GM20000 (cell line): Measurements from ENCODE around the gene ERC1.

ENCODE experiments used
- DNase-seq: peaks from one replicate; pipeline ENCODE4 v3.0.0; 2012; ENCODE audit warnings: low spot score
- TF ChIP-seq, protein P1 (sequence below): IDR thresholded peaks from 2 replicates; pipeline ENCODE4 v1.5.1; 2012; ENCODE audit warnings: mild to moderate bottlenecking, control low read depth; ENCODE audit errors: extremely low read depth, missing control alignments

The ERC1 gene

DNA sequence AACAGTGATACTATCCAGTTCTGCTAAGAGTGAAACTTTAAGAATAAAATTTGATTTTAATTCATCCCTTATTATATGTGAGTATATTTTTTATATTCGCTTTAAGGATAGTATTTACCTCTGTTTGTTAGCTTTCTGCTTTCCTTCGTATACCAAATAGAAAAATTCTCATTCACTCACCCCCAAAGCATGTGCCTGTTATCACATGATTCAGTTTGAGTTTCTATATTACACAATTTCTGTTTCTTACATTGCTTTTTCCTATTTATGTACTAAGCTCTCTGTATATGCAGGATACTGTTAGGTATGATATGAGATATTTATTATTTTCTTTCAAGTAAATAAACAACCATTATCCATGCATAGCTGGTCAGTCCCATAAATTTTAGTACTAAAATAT lies 328.2 kb downstream of the ERC1 start:
- DNase-seq = no peak
- TF ChIP-seq, protein P1, sequence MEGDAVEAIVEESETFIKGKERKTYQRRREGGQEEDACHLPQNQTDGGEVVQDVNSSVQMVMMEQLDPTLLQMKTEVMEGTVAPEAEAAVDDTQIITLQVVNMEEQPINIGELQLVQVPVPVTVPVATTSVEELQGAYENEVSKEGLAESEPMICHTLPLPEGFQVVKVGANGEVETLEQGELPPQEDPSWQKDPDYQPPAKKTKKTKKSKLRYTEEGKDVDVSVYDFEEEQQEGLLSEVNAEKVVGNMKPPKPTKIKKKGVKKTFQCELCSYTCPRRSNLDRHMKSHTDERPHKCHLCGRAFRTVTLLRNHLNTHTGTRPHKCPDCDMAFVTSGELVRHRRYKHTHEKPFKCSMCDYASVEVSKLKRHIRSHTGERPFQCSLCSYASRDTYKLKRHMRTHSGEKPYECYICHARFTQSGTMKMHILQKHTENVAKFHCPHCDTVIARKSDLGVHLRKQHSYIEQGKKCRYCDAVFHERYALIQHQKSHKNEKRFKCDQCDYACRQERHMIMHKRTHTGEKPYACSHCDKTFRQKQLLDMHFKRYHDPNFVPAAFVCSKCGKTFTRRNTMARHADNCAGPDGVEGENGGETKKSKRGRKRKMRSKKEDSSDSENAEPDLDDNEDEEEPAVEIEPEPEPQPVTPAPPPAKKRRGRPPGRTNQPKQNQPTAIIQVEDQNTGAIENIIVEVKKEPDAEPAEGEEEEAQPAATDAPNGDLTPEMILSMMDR = no peak

DNA sequence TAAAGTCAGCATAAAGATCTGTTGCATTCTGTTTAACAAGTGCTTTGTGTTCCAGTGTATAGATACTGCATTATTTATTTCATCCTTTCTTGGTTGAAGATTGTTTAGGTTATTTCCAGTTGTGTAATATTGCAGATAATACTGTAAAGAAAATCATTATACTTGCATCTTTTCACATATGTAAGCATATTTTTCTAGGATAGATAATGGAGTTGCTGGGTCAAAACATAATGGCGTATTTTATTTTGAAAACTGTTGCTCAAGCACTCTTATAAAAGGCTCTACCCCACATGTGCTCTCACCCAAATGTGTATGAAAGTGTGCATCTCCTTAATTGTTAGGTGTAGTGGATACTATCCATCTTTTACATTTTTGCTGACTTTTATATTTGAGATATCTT lies 329.0 kb downstream of the ERC1 start:
- TF ChIP-seq, protein P1 = no peak
- no peak for DNase-seq

DNA sequence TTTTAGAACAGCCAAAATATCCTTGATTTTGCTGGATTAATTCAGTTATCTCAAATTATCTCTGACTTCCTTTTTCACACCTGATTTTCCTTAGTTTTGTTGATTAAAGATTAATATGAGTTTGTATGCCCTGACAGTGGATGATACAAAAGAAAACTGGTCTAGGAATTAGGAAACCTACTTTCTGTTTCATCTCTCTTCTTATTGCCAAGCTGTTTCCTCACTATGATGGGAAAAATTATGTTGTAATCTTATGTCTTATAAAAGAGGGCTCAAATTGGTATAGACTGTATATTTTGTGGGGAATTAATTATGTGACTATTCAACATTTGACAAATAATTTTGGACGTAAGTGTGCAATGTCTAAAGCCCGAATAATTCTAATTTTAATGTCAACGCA lies 331.8 kb downstream of the ERC1 start:
- no peak for DNase-seq
- TF ChIP-seq, protein P1 = no peak

DNA sequence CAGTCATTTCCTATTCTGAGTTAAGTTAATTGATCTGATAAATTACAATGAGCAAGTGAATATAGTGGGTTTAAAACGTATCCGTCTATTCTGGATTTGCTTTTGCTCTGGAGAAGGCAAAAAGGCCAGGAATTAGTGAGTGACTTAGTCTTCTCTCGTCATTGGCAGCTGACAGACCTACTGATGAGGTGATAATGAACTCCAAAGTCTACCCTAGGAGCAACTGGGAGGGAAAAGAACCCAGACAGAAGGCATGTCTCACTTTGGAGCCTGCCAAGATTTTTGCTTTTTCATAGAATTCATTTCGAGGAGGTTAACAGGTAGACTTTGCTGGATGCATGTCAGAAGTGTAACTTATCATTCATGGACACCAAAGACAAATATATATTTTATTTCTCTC lies 333.1 kb downstream of the ERC1 start:
- TF ChIP-seq, protein P1 = no peak
- no peak for DNase-seq

DNA sequence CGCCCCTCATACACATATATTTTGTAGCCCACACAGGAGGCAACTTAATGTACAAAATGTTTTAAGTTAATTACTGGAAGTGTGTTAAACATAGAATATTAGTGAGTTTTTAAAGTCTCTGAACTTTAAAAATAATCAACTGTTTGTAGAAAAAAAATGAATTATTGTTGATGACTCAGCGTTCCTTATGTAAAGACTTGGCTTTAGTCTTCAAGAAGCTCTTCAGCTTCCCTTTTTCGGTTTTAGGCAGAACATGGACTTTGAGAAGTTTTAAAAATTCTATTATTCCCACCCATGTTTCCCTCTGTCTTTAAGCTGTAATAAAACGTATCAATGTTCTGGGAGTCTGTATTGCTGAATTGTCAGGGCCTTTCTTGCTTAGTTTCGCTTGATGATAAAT lies 333.9 kb downstream of the ERC1 start:
- TF ChIP-seq, protein P1 = no peak
- no peak for DNase-seq

DNA sequence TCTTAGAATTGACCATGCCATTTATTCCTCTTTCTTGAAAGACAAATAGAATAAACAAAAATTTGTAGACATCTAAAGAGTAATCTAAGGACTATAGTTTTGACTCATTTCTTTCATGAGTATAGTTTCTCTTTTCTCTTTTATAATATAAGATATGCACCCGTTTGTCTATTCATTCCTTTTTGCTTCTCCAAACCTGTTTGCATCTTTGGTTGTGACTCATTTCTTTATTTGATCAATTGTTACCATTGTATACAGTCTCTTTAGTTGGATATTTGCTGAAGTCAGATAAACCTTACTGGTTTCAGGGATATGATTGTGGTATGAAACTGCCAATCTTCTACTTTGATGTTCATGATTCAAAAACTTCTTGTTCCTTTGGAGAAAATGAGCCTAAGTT lies 334.6 kb downstream of the ERC1 start:
- DNase-seq = no peak
- TF ChIP-seq, protein P1 = no peak

DNA sequence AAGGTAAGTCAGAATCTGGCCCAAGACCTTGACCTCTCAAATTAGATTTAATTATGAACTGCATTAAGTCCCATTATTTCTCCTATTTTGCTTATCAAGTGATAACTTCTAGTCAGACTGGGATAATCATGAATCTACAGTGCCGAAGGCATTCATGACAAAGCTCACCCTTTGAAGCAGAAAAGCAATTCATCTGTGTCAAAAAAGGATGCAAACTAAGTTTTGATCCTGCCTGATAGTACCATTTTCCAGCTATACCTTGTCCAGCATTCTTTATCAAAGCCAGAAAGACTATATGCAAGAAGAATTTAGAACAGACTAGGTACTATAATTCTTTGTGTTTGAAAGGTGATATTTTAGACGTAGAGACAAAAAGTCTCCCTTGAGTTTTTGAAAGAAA lies 335.2 kb downstream of the ERC1 start:
- TF ChIP-seq, protein P1 = no peak
- no peak for DNase-seq
